ENCODE measurements around the gene SLC24A3. TPM values are rescaled to one million over a fixed set of nuclear protein-coding genes. Genes with fewer than 3 reads are reported as not detected.

Gene SLC24A3
- total RNA-seq, 1 donor from 2014 or later = 0.96 TPM

DNA sequence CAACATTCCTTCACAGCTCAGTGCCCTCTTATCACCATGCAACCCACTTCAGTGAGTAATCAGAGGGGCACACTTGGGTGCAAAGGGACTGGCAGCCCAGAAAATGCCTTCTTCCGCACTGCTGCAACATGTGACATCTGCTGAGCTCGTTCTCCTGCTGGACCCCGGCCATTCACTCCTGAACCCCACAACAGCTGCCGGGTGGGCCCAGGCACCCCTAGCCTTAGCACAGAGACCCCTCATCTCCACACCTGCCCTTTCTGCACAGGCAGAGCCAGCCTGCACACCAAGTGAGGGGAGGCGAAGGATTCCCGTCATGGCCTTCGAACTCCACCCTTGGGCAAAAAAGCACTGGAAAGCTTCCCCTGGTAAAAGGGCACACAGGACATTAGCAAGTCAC lies 381.3 kb downstream of the SLC24A3 start:
- H3K27ac Mint-ChIP-seq = no peak overlapping the region
- no peaks in the 10 kb centered on the region for H3K27me3 Mint-ChIP-seq
- no peaks in the 10 kb centered on the region for H3K4me1 Mint-ChIP-seq (ENCODE audit: low read depth)
- no peak overlapping the region for H3K4me3 Mint-ChIP-seq (ENCODE audit: low read depth)
- H3K9me3 Mint-ChIP-seq (ENCODE audit: low read depth) = peaks cover 9% of the 10 kb centered on the region
- no peak for DNase-seq (ENCODE audit: low spot score, unreplicated experiment)
- no peak for TF ChIP-seq CTCF (IDR thresholded peaks at IDR 0.05; ENCODE audit: unreplicated experiment)
- no peaks in the 10 kb centered on the region for H3K36me3 Mint-ChIP-seq (ENCODE audit: insufficient read depth)

GRCh38 chr20:19594896-19595295 lies 382.5 kb downstream of the SLC24A3 start:
- no peaks in the 10 kb centered on the region for H3K27me3 Mint-ChIP-seq
- TF ChIP-seq CTCF (IDR thresholded peaks at IDR 0.05; ENCODE audit: unreplicated experiment) = no peak
- no peak overlapping the region for H3K4me3 Mint-ChIP-seq (ENCODE audit: low read depth)
- H3K36me3 Mint-ChIP-seq (ENCODE audit: insufficient read depth) = no peaks in the 10 kb centered on the region
- H3K9me3 Mint-ChIP-seq (ENCODE audit: low read depth) = peaks cover 9% of the 10 kb centered on the region
- DNase-seq (ENCODE audit: low spot score, unreplicated experiment) = no peak
- no peak overlapping the region for H3K27ac Mint-ChIP-seq
- H3K4me1 Mint-ChIP-seq (ENCODE audit: low read depth) = no peaks in the 10 kb centered on the region

DNA sequence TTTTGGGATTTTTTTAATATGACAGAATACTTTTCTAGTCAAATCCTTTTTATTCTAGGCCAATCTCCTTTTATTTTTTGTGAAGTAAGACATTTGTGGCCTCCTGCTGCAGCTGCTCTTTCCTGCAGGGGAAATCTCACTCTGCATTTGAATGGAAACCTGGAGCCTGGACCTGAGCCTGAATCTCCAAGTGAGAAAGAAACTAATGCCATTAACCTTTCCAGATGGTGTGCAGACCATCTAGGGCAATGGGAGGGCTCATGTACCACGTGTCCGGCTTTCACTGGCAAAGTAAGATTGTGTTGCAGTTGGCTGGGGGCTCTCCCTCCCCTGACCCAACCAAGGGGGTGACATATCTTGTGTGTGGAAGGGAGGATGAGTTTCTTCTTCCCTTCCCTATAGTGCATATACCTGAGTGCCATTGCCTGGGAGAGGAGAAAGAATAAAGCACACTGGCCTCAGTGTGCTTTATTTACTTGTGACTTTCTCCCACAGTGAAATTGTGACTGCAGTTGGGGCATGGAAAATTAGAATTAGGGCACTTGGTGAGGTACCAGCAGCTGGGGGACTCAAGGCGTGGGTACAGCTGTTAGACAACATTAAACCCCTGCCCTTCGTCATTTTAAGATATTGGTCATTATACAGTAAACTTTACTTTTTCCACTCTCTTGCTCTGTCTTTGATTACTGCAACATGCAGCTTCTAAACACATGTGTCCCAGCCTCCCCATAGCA lies 385.8 kb downstream of the SLC24A3 start:
- Mint-ChIP-seq H3K27ac (no peak overlapping the region), H3K9me3 (ENCODE audit: low read depth) (no peaks in the 10 kb centered on the region), H3K4me3 (ENCODE audit: low read depth) (no peak overlapping the region), H3K27me3 (peaks cover 3% of the 10 kb centered on the region), H3K4me1 (ENCODE audit: low read depth) (no peaks in the 10 kb centered on the region), H3K36me3 (ENCODE audit: insufficient read depth) (no peaks in the 10 kb centered on the region)
- no peak for TF ChIP-seq CTCF (IDR thresholded peaks at IDR 0.05; ENCODE audit: unreplicated experiment)
- DNase-seq (ENCODE audit: low spot score, unreplicated experiment) = no peak

GRCh38 chr20:19599200-19599599 lies 386.8 kb downstream of the SLC24A3 start:
- no peaks in the 10 kb centered on the region for H3K36me3 Mint-ChIP-seq (ENCODE audit: insufficient read depth)

DNA sequence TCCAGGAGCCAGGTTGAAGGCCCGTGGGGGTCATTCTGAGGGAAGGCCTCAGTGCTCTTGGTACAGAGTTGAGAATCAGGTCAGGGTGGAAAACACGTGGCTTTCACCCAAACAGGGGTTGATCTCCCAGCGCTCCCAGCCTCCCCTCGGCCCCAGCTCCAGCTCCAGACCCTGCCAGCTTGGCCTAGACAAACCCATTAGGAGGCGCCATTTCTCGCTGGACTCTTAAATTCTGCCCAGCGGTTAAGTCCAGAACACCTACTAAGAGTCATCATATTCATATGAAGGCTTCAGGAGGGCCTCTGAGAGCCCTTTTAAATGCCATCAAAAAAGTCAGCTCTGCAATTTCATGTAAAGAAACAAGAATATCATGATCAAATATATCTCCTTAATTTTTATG lies 387.6 kb downstream of the SLC24A3 start:
- no peak for TF ChIP-seq CTCF (IDR thresholded peaks at IDR 0.05; ENCODE audit: unreplicated experiment)
- Mint-ChIP-seq H3K4me3 (ENCODE audit: low read depth) (no peak overlapping the region), H3K27ac (no peak overlapping the region), H3K27me3 (peaks cover 7% of the 10 kb centered on the region), H3K36me3 (ENCODE audit: insufficient read depth) (no peaks in the 10 kb centered on the region), H3K4me1 (ENCODE audit: low read depth) (no peaks in the 10 kb centered on the region), H3K9me3 (ENCODE audit: low read depth) (no peaks in the 10 kb centered on the region)
- DNase-seq (ENCODE audit: low spot score, unreplicated experiment) = no peak

More at GRCh38 chr20:19599200-19599599, 386.8 kb downstream of the SLC24A3 start:
- Mint-ChIP-seq H3K27ac (no peak overlapping the region), H3K4me3 (ENCODE audit: low read depth) (no peak overlapping the region), H3K9me3 (ENCODE audit: low read depth) (no peaks in the 10 kb centered on the region), H3K27me3 (peaks cover 3% of the 10 kb centered on the region), H3K4me1 (ENCODE audit: low read depth) (no peaks in the 10 kb centered on the region)
- DNase-seq (ENCODE audit: low spot score, unreplicated experiment) = no peak
- no peak for TF ChIP-seq CTCF (IDR thresholded peaks at IDR 0.05; ENCODE audit: unreplicated experiment)
